H1 (cell line): ENCODE results near the gene NAT9. TPM values are rescaled to one million over a fixed set of nuclear protein-coding genes. Genes with fewer than 3 reads are reported as not detected.
A peak's percentile ranks its signal among the peaks of the same experiment; 100 is the strongest.

Experiments
- CTCF ChIA-PET: fragments of 300-600 bp; sonication (Branson Sonifier 250); formaldehyde crosslinking; loops from one replicate; lab custom pipeline; 2021; ENCODE audit not compliant: partially characterized antibody; lab: Charles Lee
- POLR2A ChIA-PET: fragments of 300-600 bp; sonication (Branson Sonifier 250); formaldehyde crosslinking; loops from one replicate; lab custom pipeline; 2021; ENCODE audit warnings: inconsistent platforms; ENCODE audit not compliant: partially characterized antibody; lab: Charles Lee
- DNase-seq, 2 experiments: peaks; one replicate each; pipeline versions ENCODE4 v3.0.0 to v3.0.0-alpha.2; 2010 to 2022; ENCODE audit warnings: low spot score in 2 of 2, low read depth in 1 of 2, mixed read lengths in 1 of 2
- FAIRE-seq: peaks from 2 replicates; lab custom pipeline; 2011; peaks lifted over from hg19 to GRCh38; lab: Jason Lieb, UNC
- H2AFZ ChIP-seq: 2 replicates; pipeline ENCODE4 v1.8.1; 2012; ENCODE audit warnings: low read length, inconsistent platforms
- H2AK5ac ChIP-seq: 2 replicates; pipeline ENCODE4 v1.6.1; 2013; ENCODE audit warnings: low read depth, low read length
- H2BK120ac ChIP-seq: replicated peaks from 2 replicates; pipeline ENCODE3; 2013; ENCODE audit warnings: low read depth, low read length, inconsistent platforms
- H2BK12ac ChIP-seq: 2 replicates; pipeline ENCODE4 v1.6.1; 2013; ENCODE audit warnings: low read depth, low read length
- H2BK15ac ChIP-seq: 2 replicates; pipeline ENCODE4 v1.6.1; 2013; ENCODE audit warnings: low read length
- H2BK20ac ChIP-seq: 2 replicates; pipeline ENCODE4 v1.6.1; 2013; ENCODE audit warnings: low read length
- H2BK5ac ChIP-seq: 2 replicates; pipeline ENCODE4 v1.6.1; 2013; ENCODE audit warnings: low read depth, low read length
- H3K14ac ChIP-seq: 2 replicates; pipeline ENCODE4 v1.6.1; 2013; ENCODE audit warnings: inconsistent platforms; ENCODE audit not compliant: insufficient read length
- H3K18ac ChIP-seq: 2 replicates; pipeline ENCODE4 v1.6.1; 2013; ENCODE audit warnings: low read length; ENCODE audit errors: extremely low read depth
- H3K23ac ChIP-seq: 2 replicates; pipeline ENCODE4 v1.6.1; 2013; ENCODE audit warnings: inconsistent platforms; ENCODE audit not compliant: insufficient read length
- H3K23me2 ChIP-seq: 2 replicates; pipeline ENCODE4 v1.6.1; 2013; ENCODE audit warnings: low read depth, low read length
- H3K27ac ChIP-seq: 2 replicates; pipeline ENCODE4 v1.6.1; 2011; ENCODE audit warnings: low read depth, low read length, inconsistent platforms
- H3K27me3 ChIP-seq, 4 experiments: replicated peaks in 1 of 4; 1 replicate in 1 of 4; 2 replicates in 3 of 4; pipeline versions ENCODE4 v1.6.1 to v1.8.1; 2011 to 2013; ENCODE audit warnings: low read length in 3 of 4, mild to moderate bottlenecking in 3 of 4, inconsistent platforms in 2 of 4, mixed read lengths in 2 of 4, moderate library complexity in 1 of 4; ENCODE audit not compliant: control insufficient read depth in 3 of 4, insufficient read depth in 3 of 4; ENCODE audit errors: extremely low read depth in 1 of 4
- H3K36me3 ChIP-seq, 4 experiments: 2 replicates each; pipeline versions ENCODE4 v1.6.1 to v1.8.1; 2011 to 2013; ENCODE audit warnings: mild to moderate bottlenecking in 4 of 4, low read length in 3 of 4, moderate library complexity in 2 of 4, control low read depth in 1 of 4, inconsistent platforms in 1 of 4; ENCODE audit not compliant: insufficient read depth in 4 of 4, control insufficient read depth in 2 of 4
- H3K4ac ChIP-seq: replicated peaks from 2 replicates; pipeline ENCODE3; 2013; ENCODE audit warnings: low read length, low read depth, mixed read lengths, inconsistent platforms; ENCODE audit not compliant: insufficient read length
- H3K4me1 ChIP-seq, 4 experiments: replicated peaks in 1 of 4; 1 replicate in 1 of 4; 2 replicates in 3 of 4; pipeline versions ENCODE4 v1.6.1 to v1.8.1; 2011 to 2013; ENCODE audit warnings: low read length in 3 of 4, inconsistent platforms in 2 of 4, mixed read lengths in 1 of 4; ENCODE audit not compliant: insufficient read depth in 4 of 4, control insufficient read depth in 3 of 4
- H3K4me2 ChIP-seq, 2 experiments: 2 replicates each; pipeline versions ENCODE4 v1.6.1 to v1.8.1; 2011 to 2013; ENCODE audit warnings: low read depth in 2 of 2, low read length in 2 of 2, control low read depth in 1 of 2, inconsistent platforms in 1 of 2, mild to moderate bottlenecking in 1 of 2; ENCODE audit not compliant: insufficient read depth in 1 of 2
- H3K4me3 ChIP-seq, 4 experiments: fragments of 200-600, 300-600 bp in 1 of 4; sonication (generic), shearing (Covaris generic), sonication (Bioruptor Twin) in 1 of 4; 2 replicates each; pipeline versions ENCODE4 v1.5.1 to v1.8.1; 2011 to 2016; ENCODE audit warnings: low read length in 4 of 4, low read depth in 3 of 4, control low read depth in 2 of 4, inconsistent platforms in 2 of 4, mild to moderate bottlenecking in 2 of 4, mixed read lengths in 1 of 4, moderate library complexity in 1 of 4; ENCODE audit not compliant: insufficient read depth in 2 of 4; ENCODE audit errors: extremely low read depth in 1 of 4
- H3K56ac ChIP-seq: replicated peaks from 2 replicates; pipeline ENCODE3; 2013; ENCODE audit warnings: low read depth, mild to moderate bottlenecking, mixed read lengths, low read length, inconsistent platforms; ENCODE audit not compliant: insufficient read length
- H3K79me1 ChIP-seq: 2 replicates; pipeline ENCODE4 v1.6.1; 2013; ENCODE audit warnings: low read depth, low read length, control low read depth
- H3K79me2 ChIP-seq, 2 experiments: 2 replicates each; pipeline versions ENCODE4 v1.6.1 to v1.8.1; 2012 to 2013; ENCODE audit warnings: low read length in 2 of 2, mild to moderate bottlenecking in 2 of 2, inconsistent platforms in 1 of 2; ENCODE audit not compliant: insufficient read depth in 2 of 2, control insufficient read depth in 1 of 2
- H3K9ac ChIP-seq, 4 experiments: replicated peaks in 1 of 4; 1 replicate in 1 of 4; 2 replicates in 3 of 4; pipeline versions ENCODE4 v1.6.1 to v1.8.1; 2011 to 2013; ENCODE audit warnings: low read depth in 3 of 4, low read length in 3 of 4, control low read depth in 2 of 4, mild to moderate bottlenecking in 2 of 4, moderate library complexity in 2 of 4, inconsistent platforms in 1 of 4; ENCODE audit errors: extremely low read depth in 1 of 4
- H3K9me3 ChIP-seq, 2 experiments: 2 replicates each; pipeline versions ENCODE4 v1.6.1 to v1.8.1; 2012 to 2013; ENCODE audit warnings: mild to moderate bottlenecking in 2 of 2, moderate library complexity in 2 of 2, control low read depth in 1 of 2, inconsistent platforms in 1 of 2, low read depth in 1 of 2, low read length in 1 of 2, mixed read lengths in 1 of 2; ENCODE audit not compliant: insufficient read depth in 2 of 2
- H4K20me1 ChIP-seq, 2 experiments: replicated peaks in 1 of 2; 2 replicates each; pipeline versions ENCODE3 to v1.8.1; 2011 to 2013; ENCODE audit warnings: inconsistent platforms in 2 of 2, low read length in 2 of 2, mild to moderate bottlenecking in 1 of 2; ENCODE audit not compliant: insufficient read depth in 2 of 2, control insufficient read depth in 1 of 2
- H4K5ac ChIP-seq: 2 replicates; pipeline ENCODE4 v1.6.1; 2013; ENCODE audit warnings: low read length, low read depth, mixed read lengths, inconsistent platforms; ENCODE audit not compliant: insufficient read length
- H4K8ac ChIP-seq: 2 replicates; pipeline ENCODE4 v1.8.0; 2013; ENCODE audit warnings: mild to moderate bottlenecking, moderate library complexity, low read length, inconsistent platforms; ENCODE audit not compliant: insufficient read depth; ENCODE audit errors: extremely low read depth
- H4K91ac ChIP-seq: replicated peaks from 2 replicates; pipeline ENCODE3; 2013; ENCODE audit warnings: low read length, mixed read lengths, inconsistent platforms; ENCODE audit not compliant: insufficient read length
- ASH2L ChIP-seq: fragments of 200-600, 300-600 bp; sonication (generic); IDR thresholded peaks from one replicate; pipeline ENCODE4 v1.7.1; 2017; ENCODE audit warnings: low read length
- BCL11A ChIP-seq, 2 experiments: IDR thresholded peaks; one replicate each; pipeline ENCODE4 v1.6.1; 2011; ENCODE audit warnings: low read depth in 2 of 2, low read length in 2 of 2, mild to moderate bottlenecking in 2 of 2
- CBX5 ChIP-seq: fragments of 300-800, 300-1000 bp; sonication (generic); IDR thresholded peaks from 2 replicates; pipeline ENCODE4 v1.7.1; 2016; ENCODE audit warnings: antibody characterized with exemption, low read length, low read depth
- EGR1 ChIP-seq: IDR thresholded peaks from 2 replicates; pipeline ENCODE4 v1.6.1; 2011; ENCODE audit warnings: low read depth, low read length, borderline replicate concordance
- EZH2 ChIP-seq: fragments of 200-600 bp; sonication (generic); IDR thresholded peaks from 2 replicates; pipeline ENCODE4 v1.7.1; 2012; ENCODE audit warnings: low read depth, mild to moderate bottlenecking, moderate library complexity, low read length, inconsistent platforms; ENCODE audit not compliant: severe bottlenecking
- KDM4A ChIP-seq: IDR thresholded peaks from one replicate; pipeline ENCODE4 v1.7.1; 2012; ENCODE audit warnings: low read depth, mild to moderate bottlenecking, moderate library complexity, low read length, inconsistent platforms; ENCODE audit not compliant: severe bottlenecking
- KDM5A ChIP-seq: fragments of 200-600 bp; IDR thresholded peaks from 2 replicates; pipeline ENCODE4 v1.7.1; 2012; ENCODE audit warnings: mild to moderate bottlenecking, low read length, inconsistent platforms, mixed read lengths
- NANOG ChIP-seq: IDR thresholded peaks from 2 replicates; pipeline ENCODE4 v1.6.1; 2011; ENCODE audit warnings: low read length, low read depth, mild to moderate bottlenecking, inconsistent platforms; ENCODE audit not compliant: insufficient read depth, poor library complexity, severe bottlenecking
- SIRT6 ChIP-seq: IDR thresholded peaks from one replicate; pipeline ENCODE4 v1.7.1; 2012; ENCODE audit warnings: low read length, inconsistent platforms
- SUZ12 ChIP-seq: fragments of 200-600 bp; sonication (generic); IDR thresholded peaks from 2 replicates; pipeline ENCODE4 v1.6.1; 2012; ENCODE audit warnings: mild to moderate bottlenecking, inconsistent platforms, low read length, moderate library complexity, mixed read lengths
- TEAD4 ChIP-seq: IDR thresholded peaks from 2 replicates; pipeline ENCODE4 v1.6.1; 2012; ENCODE audit warnings: low read depth, low read length, inconsistent platforms, mixed read lengths
- WGBS, 2 experiments: shearing (Covaris generic) in 1 of 2; methylation state at CpG; one replicate each; pipeline versions ENCODE4 v1.1.6 to v1.1.7; 2013 to 2015; ENCODE audit warnings: low lambda C conversion rate in 2 of 2, mixed read lengths in 2 of 2, inconsistent platforms in 1 of 2, low coverage in 1 of 2, missing lambda C conversion rate in 1 of 2; ENCODE audit not compliant: insufficient replicate concordance in 2 of 2, insufficient coverage in 1 of 2, insufficient read length in 1 of 2; ENCODE audit errors: extremely low coverage in 1 of 2, missing lambda C conversion rate in 1 of 2; 5-methylcytosine and 5-hydroxymethylcytosine counted together
- polyA plus RNA-seq, 7 experiments: library from polyadenylated mRNA; depleted of rRNA in 3 of 7; stranded (reverse) in 5 of 7; unstranded in 2 of 7; fragments of >200 nt in 5 of 7; fragments of 200-250 nt in 2 of 7; gene quantifications; 1 replicate in 5 of 7; 2 replicates in 1 of 7; 4 replicates in 1 of 7; pipeline versions ENCODE4 v1.2.1 to v1.2.3, GENCODE V29; 2011 to 2013; ENCODE audit warnings: missing spikeins in 2 of 7, mixed read lengths in 2 of 7
- total RNA-seq: library from RNA; stranded (reverse); fragmentation: NEBNext Ultra II Directional; extraction: Animal tissue kit (Norgen Biotek cat#: 25700); gene quantifications from 2 replicates; pipeline ENCODE4 v1.2.1, GENCODE V29; 2021

The NAT9 gene
- total and polyA plus RNA-seq, 2 of the 8 experiments (the other 6 are each of a cell fraction or from before 2014, with no cell fraction given), result 32.3 to 42.7 TPM

DNA sequence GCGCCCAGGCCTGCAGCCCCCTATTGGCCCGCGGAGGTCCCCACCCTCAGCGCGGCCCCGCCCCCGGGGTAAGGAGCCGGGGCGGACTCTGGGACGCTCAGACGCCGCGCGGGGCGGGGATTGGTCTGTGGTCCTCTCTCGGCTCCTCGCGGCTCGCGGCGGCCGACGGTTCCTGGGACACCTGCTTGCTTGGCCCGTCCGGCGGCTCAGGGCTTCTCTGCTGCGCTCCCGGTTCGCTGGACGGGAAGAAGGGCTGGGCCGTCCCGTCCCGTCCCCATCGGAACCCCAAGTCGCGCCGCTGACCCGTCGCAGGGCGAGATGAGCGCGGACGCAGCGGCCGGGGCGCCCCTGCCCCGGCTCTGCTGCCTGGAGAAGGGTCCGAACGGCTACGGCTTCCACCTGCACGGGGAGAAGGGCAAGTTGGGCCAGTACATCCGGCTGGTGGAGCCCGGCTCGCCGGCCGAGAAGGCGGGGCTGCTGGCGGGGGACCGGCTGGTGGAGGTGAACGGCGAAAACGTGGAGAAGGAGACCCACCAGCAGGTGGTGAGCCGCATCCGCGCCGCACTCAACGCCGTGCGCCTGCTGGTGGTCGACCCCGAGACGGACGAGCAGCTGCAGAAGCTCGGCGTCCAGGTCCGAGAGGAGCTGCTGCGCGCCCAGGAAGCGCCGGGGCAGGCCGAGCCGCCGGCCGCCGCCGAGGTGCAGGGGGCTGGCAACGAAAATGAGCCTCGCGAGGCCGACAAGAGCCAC, 27.4 kb downstream of the NAT9 start, which contains the start of gene NHERF1:
Gene NHERF1 (plus strand): TSS at position 100 of the 750 bp plus-strand sequence. CDS start 219 bp downstream, at position 319.
- Histone ChIP-seq H3K18ac (peak within 1 kb of the TSS; percentile 83), H3K27ac (peak within 1 kb of the TSS; percentile 32; the same call in 1 of the 2 replicates), H3K27me3 (no peaks in the 10 kb centered on the region), H4K8ac (no peak within 1 kb of the TSS; the same call in none of the 2 replicates), H3K23me2 (peaks cover 13% of the 10 kb centered on the region), H3K9ac (peak within 1 kb of the TSS; percentile 12 to 94 (median 71); a peak in 6 of 7 replicates), H3K4me3 (peak within 1 kb of the TSS; percentile 56 to 91 (median 86)), H2AFZ (no peak within 1 kb of the TSS), H4K20me1 (peaks cover 19 to 26% of the 10 kb centered on the region in 2 experiments), H2AK5ac (no peak within 1 kb of the TSS), H3K36me3 (peaks cover 0 to 5% (median 0%) of the 10 kb centered on the region in 4 experiments; a peak in 1 of 8 replicates), H2BK20ac (peak within 1 kb of the TSS; percentile 48; the same call in 1 of the 2 replicates), H3K23ac (no peak within 1 kb of the TSS), H3K56ac (peak within 1 kb of the TSS; percentile 27), H3K4me2 (peak within 1 kb of the TSS; percentile 79 to 96), H3K79me1 (peaks cover 15% of the 10 kb centered on the region), H2BK5ac (peak within 1 kb of the TSS; percentile 87; the same call in 1 of the 2 replicates), H3K79me2 (peaks cover 7 to 46% of the 10 kb centered on the region in 2 experiments; a peak in 3 of 4 replicates), H3K4ac (peak within 1 kb of the TSS; percentile 69), H3K9me3 (no peaks in the 10 kb centered on the region), H4K5ac (no peak within 1 kb of the TSS), H4K91ac (peak within 1 kb of the TSS; percentile 86), H2BK15ac (peak within 1 kb of the TSS; percentile 92; the same call in 1 of the 2 replicates), H3K14ac (no peak within 1 kb of the TSS), H2BK120ac (no peak within 1 kb of the TSS), H2BK12ac (peak within 1 kb of the TSS; percentile 87; the same call in 1 of the 2 replicates), H3K4me1 (peaks cover 5 to 45% (median 25%) of the 10 kb centered on the region in 4 experiments)
- CTCF ChIA-PET, result interaction anchor here (0.6 to 15.7 kb wide), 13 partner anchors 12 to 146 kb away, joined by 3 to 388 read pairs (median 5); partner anchors contain the start of genes NAT9 and RAB37
- no peak for FAIRE-seq
- peak in 1 of 2 experiments; percentile 94 for DNase-seq
- 2% methylated on average over 38 of the region's 90 CpGs; no CpG with 5 or more reads in 1 of the 2 experiments for WGBS, 2 experiments
- POLR2A ChIA-PET, result interaction anchor here (0.6 to 9.3 kb wide), 19 partner anchors 7 to 144 kb away, joined by 3 to 70 read pairs (median 4); partner anchors contain the start of genes FADS6, FDXR, NAT9 and RAB37
- no peak for TF ChIP-seq EGR1
- TF ChIP-seq CBX5, result no peak
- no peak for TF ChIP-seq KDM5A
- TF ChIP-seq BCL11A (IDR thresholded peaks at IDR 0.05; ENCODE audit: low read depth in 2 of 2, low read length in 2 of 2), result no peak
- TF ChIP-seq NANOG, result no peak
- TF ChIP-seq SIRT6, result no peak
- TF ChIP-seq KDM4A, result peak; percentile 76
- no peak for TF ChIP-seq SUZ12
- TF ChIP-seq ASH2L, result peak; percentile 49
- no peak for TF ChIP-seq EZH2
- no peak for TF ChIP-seq TEAD4
